Astrocyte (in vitro differentiated cells and primary cell): ENCODE data around the gene PTPMT1.

Source experiments
- CTCF ChIP-seq: IDR thresholded peaks from 2 replicates; pipeline ENCODE4 v1.5.1; 2011; ENCODE audit warnings: low read depth, mild to moderate bottlenecking, inconsistent platforms, low read length, moderate library complexity; ENCODE audit not compliant: insufficient read depth
- EZH2 ChIP-seq: IDR thresholded peaks from 2 replicates; pipeline ENCODE4 v1.6.1; 2012; ENCODE audit warnings: mild to moderate bottlenecking, low read length, inconsistent platforms; ENCODE audit not compliant: insufficient read depth

GRCh38 chr11:47523490-47524225 is 41.7 kb upstream of the PTPMT1 start:
- TF ChIP-seq CTCF (no peak), EZH2 (no peak)
